Activated B cell treated with CpG ODN at 0.5 μM for 24 hours (primary cell): ENCODE measurements around the gene MAP3K14. TPM values are rescaled to one million over a fixed set of nuclear protein-coding genes. Genes with fewer than 3 reads are reported as not detected.

ENCODE experiments used
- ATAC-seq: fragments of 200-7000 bp; cut with Tn5 transposase; one replicate; pipeline ENCODE4 v1.10.0; 2021; ENCODE audit warnings: low read depth, mild to moderate bottlenecking, moderate library complexity
- CTCF ChIA-PET: fragments of 350-600 bp; sonication (Branson Sonifier 250); formaldehyde crosslinking; loops from one replicate; lab custom pipeline; 2021; ENCODE audit warnings: antibody characterized with exemption; lab: Charles Lee
- POLR2A ChIA-PET: fragments of 350-600 bp; sonication (Branson Sonifier 250); formaldehyde crosslinking; loops from one replicate; lab custom pipeline; 2021; ENCODE audit warnings: antibody characterized with exemption; lab: Charles Lee
- DNase-seq: peaks from one replicate; pipeline ENCODE4 v3.0.0; 2022
- H3K27ac Mint-ChIP-seq: one replicate; pipeline ENCODE4 v1.8.0; 2020; ENCODE audit warnings: mixed read lengths
- H3K27me3 Mint-ChIP-seq: one replicate; pipeline ENCODE4 v1.8.0; 2021; ENCODE audit warnings: mixed read lengths
- H3K36me3 Mint-ChIP-seq: one replicate; pipeline ENCODE4 v1.8.0; 2021; ENCODE audit warnings: low read depth, mixed read lengths
- H3K4me1 Mint-ChIP-seq: one replicate; pipeline ENCODE4 v1.8.0; 2021; ENCODE audit warnings: mixed read lengths
- H3K4me3 Mint-ChIP-seq: one replicate; pipeline ENCODE4 v1.8.0; 2020; ENCODE audit warnings: mild to moderate bottlenecking, mixed read lengths
- H3K9me3 Mint-ChIP-seq: one replicate; pipeline ENCODE4 v1.8.0; 2020; ENCODE audit warnings: mixed read lengths
- CTCF ChIP-seq: fragments of 200-600 bp; IDR thresholded peaks from one replicate; pipeline ENCODE4 v1.8.0; 2022; ENCODE audit warnings: antibody characterized with exemption, mild to moderate bottlenecking
- intact Hi-C: fragments of 100-400 bp; cut with micrococcal nuclease; formaldehyde crosslinking; loops from one replicate; pipeline ENCODE4 v1.15.1; 2024
- total RNA-seq: library from RNA; stranded (reverse); gene quantifications from 2 replicates; pipeline ENCODE4 v1.2.3, GENCODE V29; 2022

MAP3K14 gene
- total RNA-seq, 1 donor from 2014 or later, result 88.6 TPM

GRCh38 chr17:45317111-45317928, 500 bp upstream of the MAP3K14 start:
- H3K27me3 Mint-ChIP-seq, result no peaks in the 10 kb centered on the region

GRCh38 chr17:45315648-45316433, 979 bp downstream of the MAP3K14 start:
- H3K27me3 Mint-ChIP-seq, result no peaks in the 10 kb centered on the region
- ChIA-PET CTCF (interaction anchor here (0.9 to 5.8 kb wide), 13 partner anchors 8 to 167 kb away, joined by 3 to 66 read pairs (median 7); partner anchors contain the start of gene HEXIM1), POLR2A (interaction anchor here (0.6 to 9.5 kb wide), 20 partner anchors 11 to 2000 kb away, joined by 3 to 436 read pairs (median 20); partner anchors contain the start of genes FMNL1 and HEXIM1)
- H3K4me3 Mint-ChIP-seq, result peak overlapping the region; percentile 94
- TF ChIP-seq CTCF, result no peak
- peaks cover 64% of the 10 kb centered on the region for H3K4me1 Mint-ChIP-seq
- ATAC-seq, result no peak
- intact Hi-C loops, result loop anchor here (2.0 to 10.0 kb wide), 4 partner anchors 36 to 971 kb away; partner anchors contain the start of genes GRN, HEXIM1 and HEXIM2
- H3K27ac Mint-ChIP-seq, result peak overlapping the region; percentile 99
- H3K9me3 Mint-ChIP-seq, result no peaks in the 10 kb centered on the region
- H3K36me3 Mint-ChIP-seq, result peaks cover 35% of the 10 kb centered on the region
- no peak for DNase-seq

More at GRCh38 chr17:45317111-45317928, 500 bp upstream of the MAP3K14 start:
- peaks cover 49% of the 10 kb centered on the region for H3K4me1 Mint-ChIP-seq
- POLR2A ChIA-PET, result interaction anchor here (0.5 to 9.5 kb wide), 35 partner anchors 9 to 268 kb away, joined by 3 to 436 read pairs (median 6); partner anchors contain the start of genes FMNL1, HEXIM1 and HEXIM2
- H3K27ac Mint-ChIP-seq, result peak overlapping the region; percentile 96
- TF ChIP-seq CTCF, result no peak
- CTCF ChIA-PET, result interaction anchor here (0.7 to 5.8 kb wide), 18 partner anchors 9 to 168 kb away, joined by 3 to 66 read pairs (median 6); no protein-coding TSS in a partner anchor
- ATAC-seq, result peak; percentile 79
- peak; percentile 99 for DNase-seq
- peak overlapping the region; percentile 90 for H3K4me3 Mint-ChIP-seq
- H3K9me3 Mint-ChIP-seq, result no peaks in the 10 kb centered on the region
- intact Hi-C loops, result loop anchor here (1.0 to 10.0 kb wide), 13 partner anchors 10 to 973 kb away; partner anchors contain the start of genes GRN, HEXIM1, HEXIM2 and NMT1
- peaks cover 23% of the 10 kb centered on the region for H3K36me3 Mint-ChIP-seq

GRCh38 chr17:45314741-45315647, 1.8 kb downstream of the MAP3K14 start:
- no peak for TF ChIP-seq CTCF
- peaks cover 73% of the 10 kb centered on the region for H3K4me1 Mint-ChIP-seq
- H3K9me3 Mint-ChIP-seq, result no peaks in the 10 kb centered on the region
- intact Hi-C loops, result loop anchor here (5.0 to 10.0 kb wide), 3 partner anchors 37 to 970 kb away; partner anchors contain the start of genes GRN and HEXIM2
- ATAC-seq (peak; percentile 4), DNase-seq (no peak)
- H3K4me3 Mint-ChIP-seq, result peak overlapping the region; percentile 94
- H3K27me3 Mint-ChIP-seq, result no peaks in the 10 kb centered on the region
- ChIA-PET POLR2A (interaction anchor here (0.7 to 9.5 kb wide), 18 partner anchors 12 to 167 kb away, joined by 3 to 436 read pairs (median 20); partner anchors contain the start of genes FMNL1 and HEXIM1), CTCF (interaction anchor here (1.1 to 5.8 kb wide), 9 partner anchors 8 to 70 kb away, joined by 3 to 66 read pairs (median 6); no protein-coding TSS in a partner anchor)
- H3K36me3 Mint-ChIP-seq, result peaks cover 43% of the 10 kb centered on the region
- H3K27ac Mint-ChIP-seq, result peak overlapping the region; percentile 99

- intact Hi-C loops, result loop anchor here (10.0 kb wide), 1 partner anchor 969 kb away; the partner anchor contains the start of gene GRN
Measured at GRCh38 chr17:45313996-45314740, 2.7 kb downstream of the MAP3K14 start.

More at GRCh38 chr17:45313996-45314740, 2.7 kb downstream of the MAP3K14 start:
- ATAC-seq, result no peak
- TF ChIP-seq CTCF, result no peak
- ChIA-PET POLR2A (interaction anchor here (0.7 to 9.5 kb wide), 13 partner anchors 11 to 166 kb away, joined by 3 to 436 read pairs (median 20); partner anchors contain the start of genes FMNL1 and HEXIM1), CTCF (interaction anchor here (0.8 to 5.8 kb wide), 4 partner anchors 30 to 94 kb away, joined by 3 to 66 read pairs (median 33); no protein-coding TSS in a partner anchor)
- Mint-ChIP-seq H3K27me3 (no peaks in the 10 kb centered on the region), H3K9me3 (no peaks in the 10 kb centered on the region), H3K27ac (peak overlapping the region; percentile 99), H3K36me3 (peaks cover 49% of the 10 kb centered on the region), H3K4me3 (peak overlapping the region; percentile 94), H3K4me1 (peaks cover 77% of the 10 kb centered on the region)
- no peak for DNase-seq
